Effector memory CD4-positive, alpha-beta T cell (primary cell): ENCODE measurements around the gene UPP2.

Source experiments
- DNase-seq, 3 donors: peaks; one replicate each; pipeline ENCODE4 v3.0.0-alpha.2; 2020
- H3K27ac ChIP-seq: 2 replicates; pipeline ENCODE4 v1.7.0; 2013; ENCODE audit warnings: mild to moderate bottlenecking, low read length, moderate library complexity; ENCODE audit not compliant: insufficient read depth, poor library complexity, severe bottlenecking
- H3K27me3 ChIP-seq: replicated peaks from 2 replicates; pipeline ENCODE4 v1.7.0; 2013; ENCODE audit warnings: mild to moderate bottlenecking, low read length; ENCODE audit not compliant: insufficient read depth, control insufficient read depth, poor library complexity, severe bottlenecking
- H3K36me3 ChIP-seq: 2 replicates; pipeline ENCODE4 v1.7.0; 2013; ENCODE audit warnings: mild to moderate bottlenecking, low read length, moderate library complexity; ENCODE audit not compliant: control insufficient read depth, insufficient read depth
- H3K4me1 ChIP-seq: 2 replicates; pipeline ENCODE4 v1.7.0; 2013; ENCODE audit warnings: low read length, mild to moderate bottlenecking; ENCODE audit not compliant: control insufficient read depth, insufficient read depth, poor library complexity, severe bottlenecking
- H3K4me3 ChIP-seq: 2 replicates; pipeline ENCODE4 v1.7.0; 2013; ENCODE audit warnings: low read length, low read depth, mild to moderate bottlenecking; ENCODE audit not compliant: insufficient read depth, poor library complexity, severe bottlenecking
- H3K9me3 ChIP-seq: 2 replicates; pipeline ENCODE4 v1.7.0; 2013; ENCODE audit warnings: mild to moderate bottlenecking, low read length, moderate library complexity; ENCODE audit not compliant: control insufficient read depth

Gene UPP2

DNA sequence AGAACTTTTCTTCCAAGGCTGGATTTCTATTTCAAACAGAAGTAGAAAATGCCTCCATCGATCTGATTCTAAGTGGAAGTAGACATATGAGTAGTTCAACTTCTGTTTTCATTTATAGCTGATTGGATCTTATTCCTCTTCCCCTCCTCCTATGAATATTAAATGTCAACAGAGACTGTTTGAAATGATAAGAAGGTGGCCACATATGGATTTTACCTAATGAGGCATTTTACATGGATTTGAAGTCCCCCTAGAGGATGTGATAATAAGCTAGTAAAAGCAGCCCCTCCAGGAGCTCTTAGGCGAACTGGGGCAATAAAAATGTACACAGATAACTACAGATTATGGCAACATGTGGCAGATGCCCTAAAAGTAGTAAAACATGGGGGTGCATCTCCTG, 71.0 kb downstream of the UPP2 start:
- no peaks in the 10 kb centered on the region for H3K4me1 ChIP-seq
- no peak for DNase-seq

DNA sequence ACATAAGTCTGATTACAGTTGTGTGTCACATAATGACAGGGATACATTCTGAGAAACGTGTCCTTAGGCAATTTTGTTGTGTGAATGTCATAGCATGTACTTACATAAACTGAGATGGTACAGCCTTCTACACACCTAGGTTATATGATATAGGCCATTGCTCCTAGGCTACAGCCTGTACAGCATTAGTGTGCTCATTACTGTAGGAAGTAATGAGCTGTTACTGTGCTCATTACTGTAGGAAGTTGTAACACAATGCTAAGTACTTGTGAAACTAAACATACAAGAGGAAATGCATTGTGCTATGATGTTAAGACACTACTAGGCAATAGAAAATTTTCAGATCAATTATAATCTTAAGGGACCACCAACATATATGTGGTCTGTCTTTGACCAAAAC, 72.8 kb downstream of the UPP2 start:
- Histone ChIP-seq H3K27ac (no peak overlapping the region), H3K4me3 (no peak overlapping the region), H3K9me3 (no peaks in the 10 kb centered on the region), H3K27me3 (no peaks in the 10 kb centered on the region), H3K36me3 (no peaks in the 10 kb centered on the region), H3K4me1 (no peaks in the 10 kb centered on the region)
- no peak for DNase-seq

More for the DNA sequence above, 71.0 kb downstream of the UPP2 start:
- no peaks in the 10 kb centered on the region for H3K36me3 ChIP-seq
- H3K4me3 ChIP-seq: no peak overlapping the region
- H3K27me3 ChIP-seq: no peaks in the 10 kb centered on the region
- no peaks in the 10 kb centered on the region for H3K9me3 ChIP-seq
- H3K27ac ChIP-seq: no peak overlapping the region

- Histone ChIP-seq H3K36me3 (no peaks in the 10 kb centered on the region), H3K4me1 (no peaks in the 10 kb centered on the region), H3K27me3 (no peaks in the 10 kb centered on the region), H3K27ac (no peak overlapping the region), H3K9me3 (no peaks in the 10 kb centered on the region), H3K4me3 (no peak overlapping the region)
- no peak for DNase-seq
Measured at GRCh38 chr2:158174956-158175355, 73.3 kb downstream of the UPP2 start.

DNA sequence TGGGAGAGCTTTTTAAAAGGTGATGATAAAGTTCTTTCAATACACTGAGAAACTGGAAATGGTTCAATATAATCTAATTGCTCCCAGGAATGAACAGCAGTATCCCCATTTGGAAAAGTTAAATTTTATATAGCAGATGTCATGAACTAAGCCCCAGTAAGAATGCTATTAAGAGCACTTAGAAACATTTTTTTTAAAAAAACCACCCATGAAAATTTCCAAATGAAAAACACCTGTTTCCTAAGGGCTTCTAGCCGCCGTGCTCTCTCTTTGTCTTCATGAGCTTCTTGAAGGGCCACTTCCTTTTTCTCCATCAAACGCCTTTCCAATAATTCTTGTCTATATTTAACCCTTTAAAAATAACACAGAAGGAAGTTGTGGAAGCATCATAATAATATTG, 77.0 kb downstream of the UPP2 start:
- no peaks in the 10 kb centered on the region for H3K9me3 ChIP-seq

GRCh38 chr2:158179660-158180059, 78.0 kb downstream of the UPP2 start:
- H3K9me3 ChIP-seq: no peaks in the 10 kb centered on the region
- H3K4me1 ChIP-seq: no peaks in the 10 kb centered on the region
- DNase-seq: no peak
- no peaks in the 10 kb centered on the region for H3K36me3 ChIP-seq
- no peaks in the 10 kb centered on the region for H3K27me3 ChIP-seq
- no peak overlapping the region for H3K27ac ChIP-seq
- H3K4me3 ChIP-seq: no peak overlapping the region

More for the DNA sequence above, 77.0 kb downstream of the UPP2 start:
- Histone ChIP-seq H3K4me3 (no peak overlapping the region), H3K4me1 (no peaks in the 10 kb centered on the region), H3K36me3 (no peaks in the 10 kb centered on the region), H3K27ac (no peak overlapping the region), H3K27me3 (no peaks in the 10 kb centered on the region)
- no peak for DNase-seq

- Histone ChIP-seq H3K9me3 (no peaks in the 10 kb centered on the region), H3K4me3 (no peak overlapping the region), H3K36me3 (no peaks in the 10 kb centered on the region), H3K4me1 (no peaks in the 10 kb centered on the region), H3K27ac (no peak overlapping the region), H3K27me3 (no peaks in the 10 kb centered on the region)
- DNase-seq: no peak
Measured at GRCh38 chr2:158181171-158181570, 79.5 kb downstream of the UPP2 start.

- Histone ChIP-seq H3K4me3 (no peak overlapping the region), H3K36me3 (no peaks in the 10 kb centered on the region), H3K27ac (no peak overlapping the region), H3K9me3 (no peaks in the 10 kb centered on the region), H3K27me3 (no peaks in the 10 kb centered on the region), H3K4me1 (no peaks in the 10 kb centered on the region)
- DNase-seq: no peak
Measured at GRCh38 chr2:158182676-158183295, 81.1 kb downstream of the UPP2 start.

GRCh38 chr2:158184001-158184400, 82.3 kb downstream of the UPP2 start:
- Histone ChIP-seq H3K27ac (no peak overlapping the region), H3K4me1 (no peaks in the 10 kb centered on the region), H3K9me3 (no peaks in the 10 kb centered on the region), H3K36me3 (no peaks in the 10 kb centered on the region), H3K4me3 (no peak overlapping the region), H3K27me3 (no peaks in the 10 kb centered on the region)
- DNase-seq: no peak

GRCh38 chr2:158184556-158185343, 83.1 kb downstream of the UPP2 start:
- Histone ChIP-seq H3K9me3 (no peaks in the 10 kb centered on the region), H3K27ac (no peak overlapping the region), H3K27me3 (no peaks in the 10 kb centered on the region), H3K4me3 (no peak overlapping the region), H3K36me3 (no peaks in the 10 kb centered on the region), H3K4me1 (no peaks in the 10 kb centered on the region)
- DNase-seq: no peak
